HG03354 (cell line): ENCODE measurements around the gene CLBA1.
"Not testable (repeated sequence)": the region's sequence is repeated elsewhere in the genome, so short reads cannot be mapped to it uniquely, and the experiment has no call there.

Experiments
- ATAC-seq: cut with Tn5 transposase; IDR thresholded peaks from one replicate; pipeline ENCODE4 v1.9.1; 2021; ENCODE audit warnings: mild to moderate bottlenecking; ENCODE audit not compliant: unreplicated experiment, poor library complexity, severe bottlenecking

The CLBA1 gene

DNA sequence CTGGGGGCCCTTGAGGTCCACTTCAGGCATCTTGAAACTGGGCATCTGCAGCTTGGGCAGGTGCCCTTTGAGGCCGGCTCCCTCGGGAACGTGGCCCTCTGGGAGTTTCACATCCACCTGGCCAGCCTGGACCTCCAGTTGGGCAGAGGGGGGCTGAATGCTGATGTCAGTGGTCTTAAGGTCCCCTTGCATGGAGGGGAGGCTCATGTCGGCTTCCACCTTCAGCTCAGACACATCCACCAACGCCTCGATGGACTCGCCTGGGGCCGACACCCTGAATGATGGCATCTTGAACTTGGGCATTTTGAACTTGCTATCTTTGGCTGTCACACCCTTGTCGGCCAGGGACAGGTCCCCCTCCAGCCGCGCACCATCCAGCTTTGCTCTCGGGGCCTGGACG lies 38.4 kb upstream of the CLBA1 start:
- not testable (repeated sequence) for ATAC-seq

DNA sequence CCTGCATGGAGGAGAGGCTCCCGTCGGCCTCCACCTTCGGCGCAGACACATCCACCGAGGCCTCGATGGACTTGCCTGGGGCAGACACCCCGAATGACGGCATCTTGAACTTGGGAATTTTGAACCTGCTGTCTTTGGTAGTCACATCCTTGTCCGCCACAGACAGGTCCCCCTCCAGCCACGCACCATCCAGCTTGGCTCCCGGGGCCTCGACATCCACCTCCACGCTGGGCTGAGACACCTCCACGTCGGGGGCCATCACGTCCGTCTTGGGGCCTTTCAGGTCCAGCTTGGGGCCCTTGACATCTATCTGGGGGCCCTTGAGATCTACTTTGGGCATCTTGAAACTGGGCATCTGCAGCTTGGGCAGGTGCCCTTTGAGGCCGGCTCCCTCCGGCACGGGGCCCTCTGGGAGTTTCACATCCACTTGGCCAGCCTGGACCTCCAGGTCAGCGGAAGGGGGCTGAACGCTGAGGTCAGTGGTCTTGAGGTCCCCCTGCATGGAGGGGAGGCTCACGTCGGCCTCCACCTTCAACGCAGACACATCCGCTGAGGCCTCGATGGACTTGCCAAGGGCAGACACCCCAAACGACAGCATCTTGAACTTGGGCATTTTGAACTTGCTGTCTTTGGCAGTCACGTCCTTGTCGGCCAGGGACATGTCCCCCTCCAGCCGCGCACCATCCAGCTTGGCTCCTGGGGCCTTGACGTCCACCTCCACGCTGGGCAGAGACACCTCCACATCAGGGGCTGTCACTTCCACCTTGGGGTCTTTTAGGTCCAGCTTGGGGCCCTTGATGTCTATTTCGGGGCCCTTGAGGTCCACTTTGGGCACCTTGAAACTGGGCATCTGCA lies 37.5 kb upstream of the CLBA1 start:
- not testable (repeated sequence) for ATAC-seq

DNA sequence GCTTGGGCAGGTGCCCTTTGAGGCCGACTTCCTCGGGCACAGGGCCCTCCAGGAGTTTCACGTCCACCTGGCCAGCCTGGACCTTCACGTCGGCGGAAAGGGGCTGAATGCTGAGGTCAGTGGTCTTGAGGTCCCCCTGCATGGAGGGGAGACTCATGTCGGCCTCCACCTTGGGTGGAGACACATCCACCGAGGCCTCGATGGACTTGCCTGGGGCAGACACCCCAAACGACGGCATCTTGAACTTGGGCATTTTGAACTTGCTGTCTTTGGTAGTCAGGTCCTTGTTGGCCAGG lies 36.9 kb upstream of the CLBA1 start:
- ATAC-seq, result no peak

DNA sequence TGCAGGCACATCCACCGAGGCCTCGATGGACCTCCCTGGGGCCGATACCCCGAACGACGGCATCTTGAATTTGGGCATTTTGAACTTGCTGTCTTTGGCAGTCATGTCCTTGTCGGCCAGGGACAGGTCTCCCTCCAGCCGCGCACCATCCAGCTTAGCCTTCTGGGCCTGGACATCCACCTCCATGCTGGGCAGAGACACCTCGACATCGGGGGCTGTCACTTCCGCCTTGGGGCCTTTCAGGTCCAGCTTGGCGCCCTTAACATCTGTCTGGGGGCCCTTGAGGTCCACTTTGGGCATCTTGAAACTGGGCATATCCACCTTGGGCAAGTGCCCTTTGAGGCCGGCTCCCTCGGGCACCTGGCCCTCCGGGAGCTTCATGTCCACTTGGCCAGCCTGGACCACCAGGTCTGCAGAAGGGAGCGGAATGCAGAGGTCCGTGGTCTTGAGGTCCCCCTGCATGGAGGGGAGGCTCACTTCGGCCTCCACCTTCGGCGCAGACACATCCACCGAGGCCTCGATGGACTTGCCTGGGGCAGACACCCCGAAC lies 36.1 kb upstream of the CLBA1 start:
- not testable (repeated sequence) for ATAC-seq

DNA sequence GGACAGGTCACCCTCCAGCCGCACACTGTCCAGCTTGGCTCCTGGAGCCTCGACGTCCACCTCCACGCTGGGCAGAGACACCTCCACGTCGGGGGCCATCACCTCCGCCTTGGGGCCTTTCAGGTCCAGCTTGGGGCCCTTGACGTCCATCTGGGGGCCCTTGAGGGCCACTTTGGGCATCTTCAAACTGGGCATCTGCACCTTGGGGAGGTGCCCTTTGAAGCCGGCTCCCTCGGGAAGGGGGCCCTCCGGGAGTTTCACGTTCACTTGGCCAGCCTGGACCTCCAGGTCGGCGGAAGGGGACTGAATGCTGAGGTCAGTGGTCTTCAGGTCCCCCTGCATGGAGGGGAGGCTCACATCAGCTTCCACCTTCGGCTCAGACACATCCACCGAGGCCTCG lies 35.6 kb upstream of the CLBA1 start:
- no peak for ATAC-seq

DNA sequence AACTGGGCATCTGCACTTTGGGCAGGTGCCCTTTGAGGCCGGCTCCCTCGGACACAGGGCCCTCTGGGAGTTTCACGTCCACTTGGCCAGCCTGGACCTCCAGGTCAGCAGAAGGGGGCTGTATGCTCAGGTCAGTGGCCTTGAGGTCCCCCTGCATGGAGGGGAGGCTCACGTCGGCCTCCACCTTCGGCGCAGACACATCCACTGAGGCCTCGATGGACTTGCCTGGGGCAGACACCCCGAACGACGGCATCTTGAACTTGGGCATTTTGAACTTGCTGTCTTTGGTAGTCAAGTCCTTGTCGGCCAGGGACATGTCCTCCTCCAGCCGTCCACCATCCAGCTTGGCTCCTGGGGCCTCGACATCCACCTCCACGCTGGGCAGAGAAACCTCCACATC lies 34.9 kb upstream of the CLBA1 start:
- ATAC-seq, result not testable (repeated sequence)

DNA sequence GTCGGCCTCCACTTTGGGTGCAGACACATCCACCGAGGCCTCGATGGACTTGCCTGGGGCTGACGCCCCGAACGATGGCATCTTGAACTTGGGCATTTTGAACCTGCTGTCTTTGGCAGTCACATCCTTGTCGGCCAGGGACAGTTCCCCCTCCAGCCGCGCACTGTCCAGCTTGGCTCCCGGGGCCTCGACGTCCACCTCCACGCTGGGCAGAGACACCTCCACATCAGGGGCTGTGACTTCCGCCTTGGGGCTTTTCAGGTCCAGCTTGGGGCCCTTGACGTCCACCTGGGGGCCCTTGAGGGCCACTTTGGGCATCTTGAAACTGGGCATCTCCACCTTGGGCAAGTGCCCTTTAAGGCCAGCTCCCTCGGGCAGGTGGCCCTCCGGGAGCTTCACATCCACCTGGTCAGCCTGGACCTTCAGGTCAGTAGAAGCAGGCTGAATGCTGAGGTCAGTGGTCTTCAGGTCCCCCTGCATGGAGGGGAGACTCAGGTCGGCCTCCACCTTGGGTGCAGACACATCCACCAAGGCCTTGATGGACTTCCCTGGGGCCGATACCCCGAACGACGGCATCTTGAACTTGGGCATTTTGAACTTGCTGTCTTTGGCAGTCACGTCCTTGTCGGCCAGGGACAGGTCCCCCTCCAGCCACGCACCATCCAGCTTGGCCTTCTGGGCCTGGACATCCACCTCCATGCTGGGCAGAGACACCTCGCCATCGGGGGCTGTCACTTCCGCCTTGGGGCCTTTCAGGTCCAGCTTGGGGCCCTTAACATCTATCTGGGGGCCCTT lies 33.5 kb upstream of the CLBA1 start:
- ATAC-seq, result not testable (repeated sequence)

DNA sequence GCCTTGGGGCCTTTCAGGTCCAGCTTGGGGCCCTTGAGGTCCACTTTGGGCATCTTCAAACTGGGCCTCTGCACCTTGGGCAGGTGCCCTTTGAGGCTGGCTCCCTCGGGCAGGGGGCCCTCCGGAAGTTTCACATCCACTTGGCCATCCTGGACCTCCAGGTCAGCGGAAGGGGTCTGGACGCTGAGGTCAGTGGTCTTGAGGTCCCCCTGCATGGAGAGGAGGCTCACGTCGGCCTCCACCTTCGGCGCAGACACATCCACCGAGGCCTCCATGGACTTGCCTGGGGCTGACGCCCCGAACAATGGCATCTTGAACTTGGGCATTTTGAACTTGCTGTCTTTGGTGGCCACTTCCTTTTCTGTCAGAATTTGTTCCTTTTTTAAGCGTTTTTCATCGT lies 32.5 kb upstream of the CLBA1 start:
- ATAC-seq, result no peak

DNA sequence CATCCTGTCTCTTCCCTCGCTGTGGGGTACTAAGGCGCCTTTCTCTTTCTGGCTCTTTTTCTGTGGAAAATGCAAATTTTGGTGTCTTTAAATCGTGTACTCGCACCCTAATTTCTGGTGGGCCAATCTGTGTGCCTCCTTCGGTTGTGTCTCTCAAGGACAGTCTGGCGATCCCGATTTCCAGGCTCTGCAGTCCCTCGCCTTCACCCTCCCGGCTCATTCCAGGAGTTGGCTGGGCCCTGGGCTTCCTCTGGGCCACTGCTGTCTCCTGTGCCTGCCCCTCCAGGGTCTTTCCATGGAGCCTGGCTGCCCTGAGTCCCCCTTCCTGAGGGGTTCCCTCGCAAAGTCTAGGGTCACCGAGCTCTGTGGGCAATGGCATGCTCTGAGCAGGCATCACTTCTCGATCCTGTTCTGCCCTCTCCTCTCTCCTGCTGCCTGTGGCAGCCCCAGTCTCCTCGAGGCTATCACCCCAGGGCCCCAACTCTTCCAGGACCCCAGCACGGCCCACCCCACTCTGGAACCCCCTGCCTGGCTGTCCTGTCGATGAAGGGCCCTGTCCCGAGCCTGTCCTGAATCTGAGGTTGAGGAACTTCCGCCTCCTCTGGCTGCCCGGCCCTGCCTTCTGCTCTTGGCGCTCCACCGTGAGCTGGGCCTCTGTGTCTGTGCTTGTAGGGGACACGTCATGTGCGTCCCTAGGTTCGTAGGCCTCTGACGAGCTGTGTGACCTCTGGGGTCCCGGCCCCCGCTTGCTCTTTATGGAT lies 31.5 kb upstream of the CLBA1 start:
- ATAC-seq, result no peak

DNA sequence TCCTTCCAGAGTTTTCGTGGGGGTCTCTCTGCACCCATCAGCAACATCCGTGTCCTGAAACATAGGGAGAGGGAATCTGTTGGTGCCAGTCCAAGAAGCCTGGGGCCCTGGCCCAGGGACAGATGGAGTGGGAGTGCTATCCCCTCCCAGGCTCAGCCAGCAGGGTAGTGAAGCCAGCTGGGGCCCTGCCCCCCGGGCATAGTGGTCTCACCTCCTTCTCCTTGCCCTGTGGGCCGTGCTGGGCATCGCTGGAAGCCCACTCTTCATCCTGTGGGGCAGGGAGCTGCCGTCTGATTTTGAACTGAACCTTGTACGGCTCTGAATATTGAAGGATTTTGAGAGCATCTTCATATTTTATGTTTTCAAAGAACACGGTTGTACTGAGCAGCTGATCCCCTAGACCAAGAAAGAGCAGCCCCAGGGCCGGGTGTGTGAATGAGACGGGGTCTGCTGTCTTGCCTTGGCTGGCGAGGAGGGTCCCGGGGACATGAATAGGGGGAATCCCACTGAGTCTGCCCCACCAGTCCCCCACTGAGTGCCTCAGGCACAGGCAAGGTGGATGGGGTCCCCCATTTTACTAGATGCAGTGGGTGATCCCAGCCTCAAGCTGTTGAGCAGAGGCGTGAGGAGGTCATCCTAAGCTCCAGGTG lies 30.7 kb upstream of the CLBA1 start:
- no peak for ATAC-seq

DNA sequence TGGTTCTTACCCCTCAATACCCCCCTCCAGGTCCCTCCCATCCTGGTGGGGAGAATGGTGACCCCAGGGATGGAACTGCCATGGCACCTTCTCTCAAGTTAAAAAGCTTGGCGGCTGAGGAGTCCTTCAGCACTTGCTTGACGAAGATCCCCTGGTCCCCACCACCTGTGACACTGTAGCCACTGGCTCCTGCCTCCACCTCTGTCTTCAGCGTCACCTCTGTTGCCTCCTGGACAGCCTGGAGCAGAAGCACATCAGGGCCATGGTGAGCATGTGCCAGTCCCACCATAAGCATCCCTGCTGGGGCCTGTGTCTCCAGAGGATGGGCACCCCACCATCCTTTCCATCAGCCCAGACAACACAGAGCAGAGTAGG lies 30.2 kb upstream of the CLBA1 start:
- ATAC-seq, result no peak

DNA sequence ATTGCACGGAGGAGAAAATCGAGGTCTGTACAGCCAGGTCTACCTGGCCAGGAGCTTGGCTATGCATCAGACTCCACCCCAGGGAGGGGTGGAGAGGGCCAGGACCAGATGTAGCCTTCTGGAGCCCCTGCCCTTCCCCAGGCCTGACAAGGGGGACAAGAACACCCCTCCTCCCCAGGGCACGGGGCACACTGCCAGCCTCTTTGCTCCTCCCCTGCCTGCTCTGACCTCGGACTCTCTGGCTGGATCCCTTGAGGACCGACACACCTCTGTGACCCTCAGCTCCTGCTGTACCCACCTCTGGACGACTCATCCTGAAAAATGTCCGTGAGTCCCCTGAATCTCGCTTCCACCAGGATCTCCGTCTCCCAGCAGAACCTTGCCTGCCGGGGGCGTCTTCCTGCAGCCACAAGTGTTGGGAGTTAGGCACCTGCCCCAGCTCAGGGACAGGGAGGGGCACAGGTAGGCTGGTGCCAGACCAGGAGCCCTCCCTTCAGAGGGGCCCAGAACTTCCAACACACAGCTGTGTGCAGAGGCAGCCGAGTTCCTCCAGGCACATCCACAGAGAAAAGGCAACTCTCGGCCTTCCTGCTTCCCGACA lies 29.2 kb upstream of the CLBA1 start:
- no peak for ATAC-seq

DNA sequence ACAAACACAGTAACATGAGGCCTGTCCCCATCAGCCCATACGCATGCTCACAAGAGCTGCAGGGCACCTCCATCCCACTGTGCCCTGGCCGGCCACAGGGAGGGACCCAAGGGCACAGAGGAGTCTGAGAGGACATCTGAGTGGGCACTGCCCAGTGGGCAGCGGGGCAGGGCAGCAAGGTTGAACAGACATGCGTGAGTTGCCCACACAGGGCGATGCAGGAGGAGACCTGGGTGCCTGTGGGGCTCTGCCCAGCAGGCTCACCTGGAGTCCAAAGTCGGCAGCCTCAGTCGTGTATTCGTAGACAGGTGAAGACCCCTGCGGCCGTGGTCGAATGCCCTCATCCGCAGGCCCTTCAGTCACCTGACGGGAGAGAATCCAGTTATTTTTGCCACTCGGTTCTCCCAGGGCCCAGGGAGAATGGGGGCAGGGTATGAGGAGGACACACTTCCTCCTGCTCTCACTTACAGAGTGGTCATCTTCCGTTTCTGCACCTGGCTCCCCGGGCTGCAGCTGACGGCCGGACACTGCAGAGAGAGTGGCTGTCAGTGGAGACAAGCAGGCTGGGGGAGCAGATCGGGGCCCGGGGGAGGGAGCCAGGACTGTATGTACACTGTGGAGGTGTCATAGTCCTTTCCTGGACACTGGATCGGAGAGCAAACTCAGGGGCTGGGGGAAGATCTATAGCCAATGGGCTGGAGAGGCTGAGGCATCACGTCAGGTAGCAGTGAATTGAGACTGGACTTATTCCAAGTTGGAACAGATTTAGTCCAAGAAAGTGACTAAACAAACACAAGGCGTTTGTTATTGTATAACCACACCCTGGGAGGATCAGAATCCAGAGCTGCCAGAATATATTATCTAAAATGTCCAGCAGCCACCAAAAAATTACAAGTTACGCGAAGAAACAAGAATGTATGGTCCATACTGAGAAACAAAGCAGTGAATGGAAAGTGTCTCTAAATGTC lies 28.2 kb upstream of the CLBA1 start:
- ATAC-seq, result no peak

DNA sequence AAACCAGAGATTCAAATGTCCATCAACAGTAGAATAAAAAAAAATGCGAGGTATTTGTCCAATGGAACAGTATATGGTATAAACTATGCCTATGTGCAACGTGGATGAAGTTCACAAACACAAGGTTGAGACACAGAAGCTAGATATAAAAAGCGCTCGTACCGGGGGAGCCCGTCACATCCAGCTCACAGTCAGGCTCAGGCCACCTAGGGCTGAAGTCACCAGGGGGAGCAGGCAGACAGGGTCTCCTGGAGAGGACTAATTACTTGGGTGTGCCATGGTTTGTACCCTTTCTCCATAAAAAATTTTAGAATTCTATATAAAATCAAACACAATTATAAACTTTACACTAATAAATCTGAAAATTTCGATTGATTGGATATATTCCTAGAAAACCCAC lies 21.0 kb upstream of the CLBA1 start:
- ATAC-seq, result no peak

DNA sequence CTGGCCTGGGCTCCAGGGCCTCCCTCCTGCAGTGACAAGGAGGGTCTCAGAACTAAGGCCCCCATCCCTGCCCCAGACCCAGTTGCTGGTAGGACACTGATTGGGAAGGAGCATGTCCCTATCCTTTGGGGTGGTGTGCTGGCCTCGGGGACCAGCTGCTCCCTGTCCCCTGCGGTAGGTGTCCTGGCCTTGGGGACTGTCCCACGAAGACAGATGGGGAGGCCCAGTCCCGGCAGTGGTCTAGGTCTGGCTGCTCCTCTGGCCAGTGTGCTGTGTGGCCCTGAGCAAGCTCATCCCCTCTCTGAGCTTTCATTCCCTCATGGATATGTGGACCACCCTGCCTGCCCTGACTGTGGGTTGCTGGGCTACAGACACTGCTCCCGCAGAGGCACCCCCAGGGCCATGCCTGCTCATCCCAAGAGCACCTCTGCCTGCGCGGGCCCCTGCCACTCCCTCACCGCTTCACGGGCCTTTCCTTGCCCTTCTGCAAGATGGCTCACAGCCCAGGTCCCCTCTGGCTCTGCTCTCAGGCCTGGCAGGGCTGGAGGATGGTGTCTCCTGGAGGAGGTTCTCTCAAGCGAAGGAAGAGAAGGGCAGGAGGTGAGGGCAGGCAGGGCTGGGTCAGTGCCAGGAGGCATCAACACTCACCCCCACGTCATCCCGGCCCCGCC lies 19.9 kb upstream of the CLBA1 start:
- no peak for ATAC-seq

DNA sequence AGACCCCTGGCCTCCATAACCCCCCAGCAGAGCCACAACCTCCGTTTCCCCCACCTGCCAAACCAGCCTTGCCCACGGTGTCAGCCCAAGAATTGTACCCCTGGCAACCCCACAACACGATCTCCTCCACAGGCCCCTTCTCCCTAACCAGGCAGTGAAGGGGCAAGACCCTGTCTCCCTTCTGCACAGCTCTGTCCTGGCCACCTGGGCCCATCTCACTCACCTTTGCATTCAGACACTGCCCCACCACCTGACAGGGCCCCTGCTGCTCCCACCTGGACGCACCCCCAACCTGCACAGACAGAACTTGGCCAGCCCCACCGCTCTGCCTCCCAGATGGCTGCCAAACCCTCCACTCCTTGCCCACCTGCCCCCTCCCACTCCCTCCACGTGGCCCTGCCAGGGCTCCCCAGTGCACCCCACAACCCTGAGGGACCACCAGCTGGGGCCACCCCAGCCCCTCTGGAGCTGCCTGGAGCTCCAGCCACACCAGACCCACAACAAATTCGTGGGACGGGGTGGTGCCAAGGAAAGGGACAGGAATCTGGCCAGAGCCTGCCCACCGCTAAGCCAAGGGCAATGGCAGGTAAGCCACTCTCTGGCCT lies 19.2 kb upstream of the CLBA1 start:
- no peak for ATAC-seq

DNA sequence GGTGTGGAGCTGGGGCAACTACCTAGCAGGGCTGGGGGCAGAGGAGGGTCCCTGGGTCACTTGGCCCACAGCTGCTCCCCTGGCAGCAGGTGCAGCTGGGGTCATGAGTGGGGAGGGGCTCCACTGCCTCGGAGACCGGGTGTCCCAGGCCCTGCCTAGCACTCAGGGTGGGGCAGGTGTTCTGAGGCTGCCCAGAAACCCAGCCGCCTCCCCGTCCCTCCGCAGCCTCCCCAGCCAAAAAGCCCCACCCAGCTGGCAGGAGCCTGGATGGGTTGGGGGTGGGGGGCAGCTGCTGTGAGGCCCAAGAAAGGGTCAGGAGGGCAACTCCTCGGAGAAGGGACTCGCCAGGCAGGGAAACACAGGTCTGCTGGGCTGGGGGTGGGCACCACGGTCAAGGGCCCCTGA lies 18.6 kb upstream of the CLBA1 start:
- no peak for ATAC-seq
